Keratinocyte (primary cell): ENCODE results near the gene UAP1. TPM values are rescaled to one million over a fixed set of nuclear protein-coding genes. Genes with fewer than 3 reads are reported as not detected.

Experiments used
- DNase-seq: peaks from one replicate; pipeline ENCODE4 v3.0.0-alpha.2; 2011; ENCODE audit warnings: low read depth, missing footprints, low spot score
- FAIRE-seq: peaks from 2 replicates; lab custom pipeline; 2011; peaks lifted over from hg19 to GRCh38; lab: Jason Lieb, UNC
- H2AFZ ChIP-seq: 2 replicates; pipeline ENCODE4 v1.6.0; 2012; ENCODE audit warnings: low read length, control low read depth, inconsistent platforms; ENCODE audit not compliant: control insufficient read depth
- H3K27ac ChIP-seq: 2 replicates; pipeline ENCODE4 v1.5.1; 2011; ENCODE audit warnings: low read length; ENCODE audit not compliant: control insufficient read depth, insufficient read depth
- H3K27me3 ChIP-seq: 3 replicates; pipeline ENCODE4 v1.6.0; 2011; ENCODE audit warnings: low read length; ENCODE audit not compliant: control insufficient read depth, insufficient read depth; ENCODE audit errors: extremely low read depth
- H3K36me3 ChIP-seq, 2 experiments: 2 replicates in 1 of 2; 3 replicates in 1 of 2; pipeline ENCODE4 v1.5.1; 2011; ENCODE audit warnings: low read length in 2 of 2, mild to moderate bottlenecking in 1 of 2; ENCODE audit not compliant: control insufficient read depth in 2 of 2, insufficient read depth in 2 of 2; ENCODE audit errors: extremely low read depth in 1 of 2
- H3K4me1 ChIP-seq: 3 replicates; pipeline ENCODE4 v1.5.1; 2011; ENCODE audit warnings: low read length; ENCODE audit not compliant: control insufficient read depth, insufficient read depth; ENCODE audit errors: extremely low read depth
- H3K4me2 ChIP-seq: 3 replicates; pipeline ENCODE4 v1.6.0; 2011; ENCODE audit warnings: low read depth, low read length; ENCODE audit not compliant: control insufficient read depth, insufficient read depth; ENCODE audit errors: extremely low read depth
- H3K4me3 ChIP-seq, 3 experiments: fragments of 200-600 bp in 1 of 3; sonication (generic) in 1 of 3; 2 replicates in 2 of 3; 3 replicates in 1 of 3; pipeline ENCODE4 v1.5.1; 2011 to 2016; ENCODE audit warnings: low read length in 3 of 3, mild to moderate bottlenecking in 3 of 3, control low read depth in 2 of 3, inconsistent platforms in 1 of 3, low read depth in 1 of 3, mixed read lengths in 1 of 3, mixed run types in 1 of 3, moderate library complexity in 1 of 3; ENCODE audit not compliant: control insufficient read depth in 2 of 3, insufficient read depth in 2 of 3; ENCODE audit errors: extremely low read depth in 1 of 3
- H3K79me2 ChIP-seq: 2 replicates; pipeline ENCODE4 v1.6.0; 2012; ENCODE audit warnings: low read length; ENCODE audit not compliant: control insufficient read depth, insufficient read depth
- H3K9ac ChIP-seq: 3 replicates; pipeline ENCODE4 v1.6.0; 2011; ENCODE audit warnings: low read length; ENCODE audit not compliant: control insufficient read depth, insufficient read depth; ENCODE audit errors: extremely low read depth
- H3K9me1 ChIP-seq: 3 replicates; pipeline ENCODE4 v1.6.0; 2011; ENCODE audit warnings: low read length; ENCODE audit not compliant: control insufficient read depth, insufficient read depth; ENCODE audit errors: extremely low read depth
- H3K9me3 ChIP-seq: 2 replicates; pipeline ENCODE4 v1.5.1; 2012; ENCODE audit warnings: low read depth, low read length; ENCODE audit not compliant: control insufficient read depth
- H4K20me1 ChIP-seq: 3 replicates; pipeline ENCODE4 v1.6.0; 2011; ENCODE audit warnings: low read length; ENCODE audit not compliant: control insufficient read depth, insufficient read depth; ENCODE audit errors: extremely low read depth
- EZH2 ChIP-seq: IDR thresholded peaks from one replicate; pipeline ENCODE4 v1.6.1; 2012; ENCODE audit warnings: inconsistent platforms, mild to moderate bottlenecking, low read length, moderate library complexity
- dilution Hi-C: fragments of 300-500 bp; cut with MboI; formaldehyde crosslinking; loops from one replicate; pipeline ENCODE4 v1.7.0; 2020; ENCODE audit warnings: low sequenced_read_pairs; ENCODE audit not compliant: extremely low pct_ligation_motif_present
- polyA plus RNA-seq, 5 experiments: library from polyadenylated mRNA; depleted of rRNA in 3 of 5; stranded (reverse) in 3 of 5; stranded (forward) in 1 of 5; unstranded in 1 of 5; fragments of >200 nt; gene quantifications; 1 replicate in 1 of 5; 2 replicates in 3 of 5; 3 replicates in 1 of 5; pipeline versions ENCODE4 v1.2.1 to v1.2.3, GENCODE V29; 2011 to 2012; ENCODE audit warnings: missing spikeins in 2 of 5, low read depth in 1 of 5, low replicate concordance in 1 of 5
- TF ChIP-seq, protein P1 (sequence below), 3 experiments: IDR thresholded peaks in 1 of 3; conservative IDR thresholded peaks in 1 of 3; optimal IDR thresholded peaks in 1 of 3; 2 replicates in 2 of 3; 3 replicates in 1 of 3; pipeline versions ENCODE3 to v1.5.1; 2011; ENCODE audit warnings: low read length in 3 of 3, mild to moderate bottlenecking in 3 of 3, moderate library complexity in 2 of 3, control low read depth in 1 of 3, inconsistent platforms in 1 of 3; ENCODE audit not compliant: insufficient read depth in 2 of 3; ENCODE audit errors: extremely low read depth in 1 of 3

UAP1 gene
- polyA plus RNA-seq, 1 donor (not counting 4 experiments of a cell fraction or from before 2014, with no cell fraction given) = 150 TPM

DNA sequence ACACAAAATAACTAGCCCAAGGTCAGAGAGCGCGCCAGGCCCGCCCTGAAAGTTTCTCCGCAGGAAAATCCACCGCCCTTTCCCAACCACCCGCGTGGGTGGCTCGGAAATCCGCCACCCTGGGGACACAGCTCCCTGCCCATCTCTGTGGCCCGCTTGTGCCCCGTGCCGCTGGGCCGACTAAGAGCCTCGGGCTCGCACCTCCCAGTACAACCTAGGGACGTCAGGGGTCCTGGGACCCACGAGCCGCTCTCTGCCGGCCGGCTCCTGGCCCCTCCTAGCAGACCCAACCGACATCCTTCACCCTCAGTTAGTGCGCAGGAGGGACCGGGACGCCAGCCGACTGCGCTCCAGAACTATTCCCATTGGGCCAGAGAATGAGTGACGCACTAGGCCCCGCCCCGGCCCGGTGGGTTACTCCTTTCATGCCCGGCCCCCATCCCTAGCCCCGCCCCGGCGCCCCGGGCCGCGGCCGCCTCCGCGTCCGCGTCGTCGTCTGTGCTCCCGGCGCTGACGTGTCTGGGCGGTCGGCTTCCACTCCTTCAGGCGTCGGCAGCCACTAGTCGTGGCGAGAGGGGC is 396 bp upstream of the UAP1 start:
- DNase-seq (peak; percentile 62), FAIRE-seq (peak; percentile 70)
- H3K9ac ChIP-seq = peak overlapping the region; percentile 90
- H2AFZ ChIP-seq = peak overlapping the region; percentile 7
- H3K9me3 ChIP-seq = no peaks in the 10 kb centered on the region
- peaks cover 32% of the 10 kb centered on the region for H3K4me1 ChIP-seq
- no peaks in the 10 kb centered on the region for H3K27me3 ChIP-seq
- H3K79me2 ChIP-seq = peaks cover 46% of the 10 kb centered on the region
- peak overlapping the region; percentile 89 for H3K27ac ChIP-seq
- H3K9me1 ChIP-seq = no peaks in the 10 kb centered on the region
- H3K36me3 ChIP-seq = peaks cover 3 to 8% of the 10 kb centered on the region in 2 experiments
- peak overlapping the region; percentile 53 to 99 (median 95) for H3K4me3 ChIP-seq
- peaks cover 4% of the 10 kb centered on the region for H4K20me1 ChIP-seq
- TF ChIP-seq EZH2 = no peak
- dilution Hi-C loops = no loop called here
- peak overlapping the region; percentile 96 for H3K4me2 ChIP-seq

DNA sequence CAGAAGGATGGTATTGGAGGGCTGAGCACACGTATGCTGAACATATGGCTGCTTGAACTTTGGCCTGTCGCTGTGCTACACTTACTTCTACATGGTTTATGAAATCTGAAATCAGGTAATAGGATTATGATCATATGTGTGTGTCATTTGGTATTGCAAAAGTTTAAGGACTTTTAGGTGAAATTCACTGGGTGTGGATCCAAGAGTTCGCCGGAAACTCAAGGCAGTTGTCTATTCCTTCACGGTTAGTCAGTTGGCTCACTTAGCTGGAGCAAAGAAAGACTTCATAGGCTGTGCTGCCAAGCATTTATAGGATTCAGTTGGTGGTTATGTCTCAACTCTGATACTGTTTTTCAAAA is 927 bp downstream of the UAP1 start:
- Histone ChIP-seq H2AFZ (no peak overlapping the region), H3K4me1 (peaks cover 34% of the 10 kb centered on the region), H3K9ac (peak overlapping the region; percentile 90), H3K4me2 (peak overlapping the region; percentile 82), H3K9me1 (no peaks in the 10 kb centered on the region), H3K79me2 (peaks cover 60% of the 10 kb centered on the region), H3K27ac (peak overlapping the region; percentile 89), H3K36me3 (peaks cover 12 to 18% of the 10 kb centered on the region in 2 experiments), H3K27me3 (no peaks in the 10 kb centered on the region), H3K9me3 (no peaks in the 10 kb centered on the region), H4K20me1 (peaks cover 4% of the 10 kb centered on the region), H3K4me3 (peak overlapping the region; percentile 95 to 99 (median 98))
- dilution Hi-C loops = no loop called here
- FAIRE-seq (no peak), DNase-seq (no peak)
- TF ChIP-seq EZH2 = no peak
- TF ChIP-seq, protein P1, sequence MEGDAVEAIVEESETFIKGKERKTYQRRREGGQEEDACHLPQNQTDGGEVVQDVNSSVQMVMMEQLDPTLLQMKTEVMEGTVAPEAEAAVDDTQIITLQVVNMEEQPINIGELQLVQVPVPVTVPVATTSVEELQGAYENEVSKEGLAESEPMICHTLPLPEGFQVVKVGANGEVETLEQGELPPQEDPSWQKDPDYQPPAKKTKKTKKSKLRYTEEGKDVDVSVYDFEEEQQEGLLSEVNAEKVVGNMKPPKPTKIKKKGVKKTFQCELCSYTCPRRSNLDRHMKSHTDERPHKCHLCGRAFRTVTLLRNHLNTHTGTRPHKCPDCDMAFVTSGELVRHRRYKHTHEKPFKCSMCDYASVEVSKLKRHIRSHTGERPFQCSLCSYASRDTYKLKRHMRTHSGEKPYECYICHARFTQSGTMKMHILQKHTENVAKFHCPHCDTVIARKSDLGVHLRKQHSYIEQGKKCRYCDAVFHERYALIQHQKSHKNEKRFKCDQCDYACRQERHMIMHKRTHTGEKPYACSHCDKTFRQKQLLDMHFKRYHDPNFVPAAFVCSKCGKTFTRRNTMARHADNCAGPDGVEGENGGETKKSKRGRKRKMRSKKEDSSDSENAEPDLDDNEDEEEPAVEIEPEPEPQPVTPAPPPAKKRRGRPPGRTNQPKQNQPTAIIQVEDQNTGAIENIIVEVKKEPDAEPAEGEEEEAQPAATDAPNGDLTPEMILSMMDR (optimal IDR thresholded peaks at IDR 0.05 in 1 of 3, IDR thresholded peaks at IDR 0.05 in 1 of 3, conservative IDR thresholded peaks at IDR 0.05 in 1 of 3; ENCODE audit: extremely low read depth in 1 of 3, insufficient read depth in 2 of 3, low read length in 3 of 3) = no peak

DNA sequence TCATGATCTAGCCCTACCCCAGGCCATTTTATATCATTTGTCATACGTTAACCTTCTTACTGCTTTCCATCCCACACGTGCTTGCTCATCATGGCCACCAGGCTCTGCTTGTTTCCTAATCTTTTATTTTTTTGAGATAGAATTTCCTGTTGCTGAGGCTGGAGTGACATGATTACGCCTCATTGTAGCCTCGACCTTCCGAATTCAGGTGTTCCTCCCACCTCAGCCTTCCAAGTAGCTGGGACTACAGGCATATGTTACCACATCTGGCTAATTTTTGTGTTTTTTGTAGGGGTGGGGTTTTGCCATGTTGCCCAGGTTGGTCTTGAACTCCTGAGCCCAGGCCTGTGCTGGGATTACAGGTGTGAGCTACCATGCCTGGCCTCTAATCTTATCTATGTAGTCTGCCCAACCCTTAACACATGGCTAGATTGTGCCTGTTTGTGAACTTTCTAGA is 3.3 kb downstream of the UAP1 start:
- H3K9me3 ChIP-seq = no peaks in the 10 kb centered on the region
- H3K9me1 ChIP-seq = no peaks in the 10 kb centered on the region
- no peak for FAIRE-seq
- no peak for DNase-seq
- no peak overlapping the region for H3K9ac ChIP-seq
- H3K36me3 ChIP-seq = peaks cover 16 to 28% of the 10 kb centered on the region in 2 experiments
- peak overlapping the region; percentile 4 for H3K27ac ChIP-seq
- dilution Hi-C loops = no loop called here
- TF ChIP-seq, protein P1 (optimal IDR thresholded peaks at IDR 0.05 in 1 of 3, IDR thresholded peaks at IDR 0.05 in 1 of 3, conservative IDR thresholded peaks at IDR 0.05 in 1 of 3; ENCODE audit: extremely low read depth in 1 of 3, insufficient read depth in 2 of 3, low read length in 3 of 3) = peak in 1 of 3 experiments; percentile 4
- no peak for TF ChIP-seq EZH2
- H4K20me1 ChIP-seq = peaks cover 13% of the 10 kb centered on the region
- H3K79me2 ChIP-seq = peaks cover 82% of the 10 kb centered on the region
- no peak overlapping the region for H2AFZ ChIP-seq
- H3K27me3 ChIP-seq = no peaks in the 10 kb centered on the region
- H3K4me2 ChIP-seq = peak overlapping the region; percentile 82
- peak overlapping the region; percentile 29 to 98 (median 95) for H3K4me3 ChIP-seq
- H3K4me1 ChIP-seq = peaks cover 38% of the 10 kb centered on the region
